HG03575 (cell line): ENCODE data around the gene SLC29A4.
"Not testable (repeated sequence)": the region's sequence is repeated elsewhere in the genome, so short reads cannot be mapped to it uniquely, and the experiment has no call there.

Source experiments
- ATAC-seq: cut with Tn5 transposase; IDR thresholded peaks from one replicate; pipeline ENCODE4 v1.9.1; 2021; ENCODE audit not compliant: unreplicated experiment, insufficient number of reproducible peaks, low FRiP score; ENCODE audit errors: extremely low read depth

SLC29A4 gene, protein sequence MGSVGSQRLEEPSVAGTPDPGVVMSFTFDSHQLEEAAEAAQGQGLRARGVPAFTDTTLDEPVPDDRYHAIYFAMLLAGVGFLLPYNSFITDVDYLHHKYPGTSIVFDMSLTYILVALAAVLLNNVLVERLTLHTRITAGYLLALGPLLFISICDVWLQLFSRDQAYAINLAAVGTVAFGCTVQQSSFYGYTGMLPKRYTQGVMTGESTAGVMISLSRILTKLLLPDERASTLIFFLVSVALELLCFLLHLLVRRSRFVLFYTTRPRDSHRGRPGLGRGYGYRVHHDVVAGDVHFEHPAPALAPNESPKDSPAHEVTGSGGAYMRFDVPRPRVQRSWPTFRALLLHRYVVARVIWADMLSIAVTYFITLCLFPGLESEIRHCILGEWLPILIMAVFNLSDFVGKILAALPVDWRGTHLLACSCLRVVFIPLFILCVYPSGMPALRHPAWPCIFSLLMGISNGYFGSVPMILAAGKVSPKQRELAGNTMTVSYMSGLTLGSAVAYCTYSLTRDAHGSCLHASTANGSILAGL

DNA sequence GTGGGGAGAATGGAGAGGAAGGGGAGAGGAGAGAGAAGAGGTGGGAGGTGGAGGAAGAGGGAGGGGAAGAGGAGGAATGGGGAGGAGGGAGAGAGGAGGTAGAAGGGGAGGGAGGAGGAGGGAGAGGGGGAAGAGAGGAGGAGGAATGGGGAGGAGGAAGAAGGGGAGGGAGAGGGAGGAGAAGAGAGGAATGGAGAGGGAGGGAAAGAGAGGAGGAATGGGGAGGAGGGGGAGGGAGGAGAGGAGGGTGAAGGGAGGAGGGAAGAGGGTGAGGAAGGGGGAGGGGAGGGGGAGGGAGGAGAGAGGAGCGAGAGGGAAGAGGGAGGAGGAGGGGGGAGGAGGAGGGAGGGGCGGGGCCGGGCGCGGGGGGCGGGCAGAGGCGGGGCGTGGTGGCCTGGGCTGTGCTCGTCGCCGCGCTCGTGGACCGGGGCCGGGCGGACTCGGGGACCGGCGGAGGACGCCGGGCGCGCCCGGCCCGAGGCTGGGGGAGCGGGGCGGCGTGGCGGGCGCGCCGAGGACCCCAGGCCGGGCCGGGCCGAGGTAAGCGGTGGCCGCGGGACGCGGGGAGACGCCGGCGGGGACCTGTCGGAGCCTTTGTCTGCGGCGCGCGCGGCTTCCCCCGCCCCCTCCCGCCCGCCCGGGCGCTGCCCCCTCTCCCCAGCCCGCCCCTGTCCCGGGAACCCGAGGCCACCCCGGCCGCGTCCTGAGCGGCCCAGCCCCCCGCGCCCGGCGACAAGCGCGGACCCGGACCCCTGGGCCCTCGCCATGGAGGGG is at the start of gene SLC29A4:
SLC29A4 (plus strand) TSS at position 401 of the 774 bp plus-strand sequence. CDS start 4,874 bp downstream, outside the sequence.
- ATAC-seq, result no peak

DNA sequence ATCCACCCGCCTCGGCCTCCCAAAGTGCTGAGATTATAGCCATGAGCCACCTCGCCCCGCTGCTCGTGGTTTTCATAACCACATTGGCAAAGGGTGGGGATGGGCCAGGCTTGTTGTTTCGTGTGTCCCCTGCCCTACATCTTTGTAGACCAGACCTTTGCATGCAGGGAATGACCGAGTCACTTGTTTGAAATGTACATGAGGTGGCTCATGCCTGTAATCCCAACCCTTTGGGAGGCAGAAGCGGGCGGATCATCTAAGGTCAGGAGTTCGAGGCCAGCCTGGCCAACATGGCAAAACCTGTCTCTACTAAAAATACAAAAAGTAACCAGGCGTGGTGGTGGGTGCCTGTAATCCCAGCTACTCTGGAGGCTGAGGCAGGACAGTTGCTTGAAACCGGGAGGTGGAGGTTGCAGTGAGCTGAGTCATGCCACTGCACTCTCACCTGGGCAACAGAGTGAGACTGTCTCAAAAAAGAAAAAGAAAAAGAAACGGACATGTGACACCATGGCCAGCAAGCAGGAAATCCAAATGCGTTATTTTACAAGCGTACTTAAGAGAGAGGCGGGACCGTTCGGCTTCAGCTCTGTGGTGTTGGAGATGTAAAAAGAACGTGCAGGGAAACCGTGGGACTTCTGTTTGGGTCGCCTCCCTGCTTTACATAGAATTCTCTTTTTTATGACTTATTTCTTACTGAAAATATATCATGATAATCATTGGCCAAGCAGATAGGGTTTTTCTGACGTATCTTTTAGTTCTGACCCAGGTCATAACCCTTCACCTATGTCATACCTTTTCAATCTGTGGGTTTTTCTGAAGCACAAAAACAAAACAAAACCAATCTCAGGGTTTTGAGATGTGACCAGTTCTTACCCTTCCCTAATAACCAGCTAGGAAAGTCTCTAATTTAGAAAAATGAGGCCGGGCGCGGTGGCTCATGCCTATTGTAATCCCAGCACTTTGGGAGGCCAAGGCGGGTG is 47.6 kb upstream of the SLC29A4 start:
- ATAC-seq, result no peak

DNA sequence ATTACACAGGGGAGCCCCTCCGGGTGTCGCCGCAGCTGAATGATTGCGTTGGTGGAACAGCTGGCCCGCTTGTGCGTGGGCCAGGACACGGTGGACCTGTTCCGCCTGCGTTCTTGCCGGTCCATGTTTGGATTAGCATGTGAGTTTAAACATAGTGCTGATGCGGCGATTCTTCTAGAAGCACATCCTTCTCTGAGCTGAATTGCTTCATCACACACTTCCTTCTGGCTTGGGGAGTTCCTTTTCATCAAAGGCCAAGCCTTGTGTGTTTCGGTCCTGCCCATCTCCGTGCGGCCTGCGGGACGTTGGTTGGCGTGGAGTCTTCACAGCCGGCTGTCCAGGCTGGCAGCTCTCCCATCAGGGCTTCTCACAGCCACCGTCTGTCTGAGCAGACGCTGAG is 45.5 kb upstream of the SLC29A4 start:
- no peak for ATAC-seq

DNA sequence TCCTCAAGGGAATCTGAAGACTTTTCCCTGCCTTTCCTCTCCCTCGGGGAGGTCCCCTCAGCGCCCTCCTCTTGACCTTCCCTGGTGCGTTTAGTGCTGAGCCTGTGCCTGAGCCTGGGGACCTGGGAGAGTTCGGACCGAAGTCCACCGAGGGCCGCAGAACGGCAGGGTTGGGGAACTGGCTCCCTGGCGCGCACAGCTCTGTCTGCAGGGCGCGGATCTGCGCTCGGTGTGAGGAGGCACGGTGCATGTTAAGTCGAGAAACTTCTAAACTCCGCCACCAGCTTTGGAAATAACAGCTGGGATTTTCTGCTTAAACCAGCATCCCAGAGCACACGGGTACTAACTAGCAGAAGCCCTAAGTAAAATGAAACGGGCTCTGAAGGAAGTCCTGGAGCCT is 44.2 kb upstream of the SLC29A4 start:
- no peak for ATAC-seq

GRCh38 chr7:5243261-5243660 is 39.5 kb upstream of the SLC29A4 start:
- ATAC-seq, result no peak

DNA sequence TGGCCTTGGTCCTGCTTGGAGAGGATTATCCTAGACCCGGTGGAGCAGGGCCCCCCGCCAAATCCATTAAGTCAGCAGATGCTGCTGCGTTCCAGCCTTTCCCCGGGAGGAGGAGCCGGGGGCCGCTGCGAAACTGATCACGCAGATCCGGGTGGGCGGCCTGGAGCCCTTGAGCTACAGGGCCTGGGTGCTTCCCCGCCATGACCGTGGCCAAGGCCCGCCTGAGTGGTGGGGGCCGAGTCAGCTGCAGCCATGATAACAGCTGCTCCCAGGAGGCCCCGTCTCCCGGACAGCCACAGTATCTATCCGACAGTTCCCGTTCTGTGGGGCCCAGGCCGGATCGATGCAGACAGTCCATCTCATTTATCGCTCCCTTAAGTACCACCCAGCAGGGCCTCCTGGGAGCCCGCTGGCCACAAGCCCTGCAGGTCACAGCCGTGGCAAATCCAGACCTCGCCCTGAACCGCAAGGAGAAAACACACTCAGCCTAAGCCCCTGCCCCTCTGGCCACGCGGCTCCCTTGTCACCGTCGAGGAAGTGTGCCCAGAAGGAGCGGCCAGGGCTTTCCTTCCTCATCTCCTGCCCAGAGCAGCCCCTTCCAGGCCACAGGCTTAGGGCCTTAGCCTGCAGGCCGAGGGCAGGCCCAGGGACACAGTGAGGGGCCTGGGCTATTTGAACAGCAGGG is 34.4 kb upstream of the SLC29A4 start:
- no peak for ATAC-seq

- ATAC-seq, result not testable (repeated sequence)
These were observed 32.0 kb upstream of the SLC29A4 start for GRCh38 chr7:5250787-5251186.

DNA sequence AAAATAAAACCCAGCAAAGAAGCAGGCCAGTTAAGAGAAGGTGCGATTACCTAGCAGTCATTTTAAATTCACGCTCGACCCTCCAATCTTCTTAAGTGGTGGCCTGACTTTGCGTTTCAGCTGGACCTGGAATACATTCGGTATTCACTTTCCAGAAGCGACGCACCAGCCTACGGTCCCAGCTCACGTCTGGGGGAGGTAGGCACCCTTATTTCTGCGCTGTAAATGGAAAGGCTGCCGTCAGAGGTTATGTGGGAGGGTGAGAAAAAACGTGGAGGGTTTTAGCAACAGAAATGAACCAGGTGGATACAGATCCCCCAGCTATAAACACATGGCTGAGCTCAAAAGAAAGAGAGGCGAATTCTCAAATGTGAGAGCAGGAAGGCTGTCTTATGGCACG is 29.2 kb upstream of the SLC29A4 start:
- not testable (repeated sequence) for ATAC-seq

DNA sequence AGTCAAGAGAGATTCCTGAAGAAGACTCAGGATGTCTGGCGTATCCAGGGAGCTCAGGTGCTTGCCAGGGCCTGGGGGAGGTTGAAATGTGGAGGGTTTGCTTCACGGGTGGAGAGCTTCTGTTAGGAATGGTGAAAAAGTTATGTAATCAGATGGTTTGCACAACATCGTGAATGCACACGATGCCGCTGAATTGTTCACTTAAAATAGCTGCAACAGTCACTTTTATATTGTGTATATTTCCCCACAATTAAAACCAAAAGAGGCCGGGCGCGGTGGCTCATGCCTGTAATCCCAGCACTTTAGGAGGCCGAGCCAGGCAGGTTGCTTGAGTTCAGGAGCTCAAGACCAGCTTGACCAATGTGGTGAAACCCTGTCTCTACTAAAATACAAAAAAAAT is 28.4 kb upstream of the SLC29A4 start:
- ATAC-seq, result not testable (repeated sequence)

DNA sequence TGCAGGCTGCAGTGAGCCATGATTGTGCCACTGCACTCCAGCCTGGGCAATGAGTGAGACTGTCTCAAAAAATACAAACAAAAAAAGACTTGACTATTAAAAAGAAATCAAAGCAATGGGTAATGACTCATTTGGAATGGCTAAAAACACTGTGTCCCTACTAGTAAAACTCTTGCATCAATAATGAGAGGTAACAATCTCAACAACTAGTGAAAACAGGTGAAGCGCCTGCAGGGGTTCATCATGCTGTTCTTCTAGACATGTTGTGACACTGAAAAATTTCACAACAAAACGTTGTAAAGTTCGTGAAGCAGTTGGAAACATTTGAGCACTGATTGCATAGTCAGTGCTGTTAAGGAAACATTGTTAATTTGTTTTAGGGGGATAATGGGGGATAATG is 26.9 kb upstream of the SLC29A4 start:
- no peak for ATAC-seq

- ATAC-seq, result not testable (repeated sequence)
These were observed 22.1 kb upstream of the SLC29A4 start for GRCh38 chr7:5260530-5261068.

DNA sequence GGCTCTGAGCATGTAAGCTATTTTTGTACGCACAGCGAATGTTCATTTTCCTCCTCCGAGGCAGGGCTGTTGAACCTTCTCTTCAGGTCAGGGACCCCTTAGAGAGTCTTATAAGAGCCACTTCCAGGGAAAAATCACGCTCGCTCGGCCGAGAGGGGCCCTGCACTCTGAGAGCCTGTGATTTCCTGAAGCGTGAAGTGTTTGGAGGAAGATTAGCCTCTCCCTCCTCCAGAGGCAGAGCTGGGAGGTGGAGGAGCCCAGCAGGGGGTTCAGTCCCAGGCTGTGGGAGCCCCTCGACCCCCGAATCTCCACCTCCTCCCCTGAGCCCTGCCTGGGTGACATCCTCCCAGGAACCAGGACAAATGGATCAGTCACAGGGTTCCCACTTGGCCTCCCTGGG is 19.7 kb upstream of the SLC29A4 start:
- ATAC-seq, result not testable (repeated sequence)

DNA sequence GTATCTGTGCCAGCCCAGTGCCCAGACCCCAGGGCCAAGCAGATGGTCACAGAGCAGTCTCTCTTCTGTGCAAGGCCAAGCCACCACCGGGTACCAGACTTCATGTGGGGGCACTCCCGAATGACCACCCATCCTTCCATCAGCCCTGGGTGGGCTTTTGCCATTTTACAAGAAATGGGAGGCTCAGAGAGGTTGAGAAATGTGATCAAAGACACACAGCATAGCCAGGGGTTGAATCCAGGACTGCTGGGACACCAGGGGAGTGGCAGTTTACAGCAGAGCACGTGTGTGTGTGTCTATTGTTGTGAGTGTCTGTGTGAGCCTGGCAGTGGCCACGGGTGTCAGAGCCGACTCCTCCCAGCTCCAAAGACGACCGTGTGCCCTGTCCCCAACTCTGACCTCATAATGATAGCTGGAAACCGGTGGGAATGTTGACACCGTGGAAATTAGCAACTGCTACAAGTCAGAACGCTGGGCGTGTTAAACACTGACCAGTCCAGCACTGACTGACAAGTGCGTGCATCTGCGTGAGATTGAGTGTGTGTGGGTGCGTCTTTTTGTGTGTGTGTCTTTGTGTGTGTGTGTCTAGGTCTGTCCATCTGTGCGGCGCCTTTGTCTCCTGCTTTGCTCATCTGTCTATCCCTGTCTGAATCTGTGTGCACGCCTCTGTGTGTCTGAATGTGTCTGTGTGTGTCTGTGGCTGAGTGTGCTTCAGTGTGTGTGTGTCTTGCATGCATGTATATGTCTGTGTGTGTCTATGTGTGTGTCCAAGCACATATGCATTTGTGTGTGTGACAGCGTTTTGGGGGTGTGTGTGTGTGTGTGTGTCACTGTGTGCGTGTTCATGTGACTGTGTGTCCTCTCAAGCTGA is 17.2 kb upstream of the SLC29A4 start:
- no peak for ATAC-seq

DNA sequence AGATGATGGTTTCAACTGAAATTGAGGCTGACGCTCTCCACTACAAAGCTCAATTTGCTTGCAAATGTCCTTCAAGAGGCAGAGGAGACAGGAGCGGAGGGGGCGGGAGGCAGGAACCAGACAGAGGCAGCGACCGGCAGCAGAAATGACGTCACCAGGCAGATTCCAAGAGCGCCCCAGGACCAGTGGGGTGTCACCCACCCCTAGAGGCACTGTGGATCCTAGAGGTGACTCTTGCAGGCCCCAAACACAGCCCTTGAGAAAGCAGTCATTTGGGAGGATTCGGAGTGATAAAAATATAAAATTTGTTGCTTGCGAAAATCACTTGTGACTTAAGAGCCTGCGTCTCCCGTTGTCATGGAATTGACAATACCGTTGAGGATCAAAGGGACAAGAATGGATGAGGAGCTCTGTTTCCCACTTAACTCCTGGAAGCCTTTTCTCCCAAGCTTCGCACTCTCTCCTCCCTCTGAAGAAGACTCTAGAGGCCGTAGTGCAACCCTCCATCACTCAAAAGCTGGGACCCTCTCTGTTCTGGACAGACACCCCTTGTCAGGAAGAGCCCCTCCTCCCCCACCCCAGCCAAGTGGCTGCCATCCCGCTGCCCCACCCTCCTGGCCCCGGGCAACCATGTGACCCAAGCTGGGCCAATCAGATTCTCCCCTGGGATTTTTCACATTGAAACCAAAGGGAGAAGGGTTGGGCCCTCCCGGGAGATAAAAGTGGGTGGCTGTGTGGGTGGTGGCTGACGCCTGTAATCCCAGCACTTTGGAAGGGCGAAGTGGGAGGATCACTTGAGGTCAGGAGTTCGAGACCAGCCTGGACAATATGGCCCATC is 16.3 kb upstream of the SLC29A4 start:
- ATAC-seq, result no peak

DNA sequence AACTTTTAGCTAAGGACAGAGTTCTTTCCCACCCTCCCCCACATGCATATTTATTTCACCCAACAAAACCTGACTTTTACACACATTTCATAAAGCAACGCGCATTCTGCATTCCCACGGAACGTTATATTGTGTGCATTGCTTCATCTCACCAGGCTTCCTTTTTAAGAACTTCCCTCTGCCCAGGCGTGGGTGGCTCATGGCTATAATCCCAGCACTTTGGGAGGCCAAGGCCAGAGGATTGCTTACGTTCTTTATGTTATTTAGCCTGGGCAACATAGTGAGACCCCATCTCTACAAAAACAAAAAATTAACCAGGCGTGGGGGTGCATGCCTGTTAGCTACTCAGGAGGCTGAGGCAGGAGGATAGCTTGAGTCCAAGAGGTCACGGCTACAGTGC is 14.9 kb upstream of the SLC29A4 start:
- ATAC-seq, result not testable (repeated sequence)

GRCh38 chr7:5269992-5270657 is 12.6 kb upstream of the SLC29A4 start:
- ATAC-seq, result not testable (repeated sequence)
